ENCODE data around the gene COX20. TPM values are rescaled to one million over a fixed set of nuclear protein-coding genes. Genes with fewer than 3 reads are reported as not detected.

Gene COX20
- total and polyA plus RNA-seq, 10 of the 15 experiments (the other 5 are each of a cell fraction or from before 2014, with no cell fraction given): 22.8 to 112 (median 52.7) TPM

GRCh38 chr1:244862699-244863490, 27.4 kb downstream of the COX20 start (continued):
- TF ChIP-seq ZBTB33 (IDR thresholded peaks at IDR 0.05): no peak
- no peak for TF ChIP-seq WRNIP1 (IDR thresholded peaks at IDR 0.05; ENCODE audit: borderline replicate concordance, low read depth, low read length)
- no peak for TF ChIP-seq CBX5 (IDR thresholded peaks at IDR 0.05; ENCODE audit: low read depth)
- peak; percentile 63; the same call in 1 of the 2 replicates for TF ChIP-seq RB1 (IDR thresholded peaks at IDR 0.05; ENCODE audit: borderline replicate concordance)
- no peak for TF ChIP-seq SREBF1 (IDR thresholded peaks at IDR 0.05; ENCODE audit: low read length)
- no peak for TF ChIP-seq JUNB (IDR thresholded peaks at IDR 0.05)
- TF ChIP-seq RAD21 (IDR thresholded peaks at IDR 0.05; ENCODE audit: insufficient read depth, low read depth, low read length): no peak
- no peak for TF ChIP-seq ZNF217 (IDR thresholded peaks at IDR 0.05)
- no peak for TF ChIP-seq NFIC (IDR thresholded peaks at IDR 0.05; ENCODE audit: low read depth, low read length)
- peak; percentile 98 for TF ChIP-seq MXI1 (IDR thresholded peaks at IDR 0.05; ENCODE audit: low read depth, low read length)
- peak; percentile 64 for TF ChIP-seq CREM (IDR thresholded peaks at IDR 0.05; ENCODE audit: low read depth)
- TF ChIP-seq SIN3A (IDR thresholded peaks at IDR 0.05; ENCODE audit: low read depth, low read length): peak; percentile 74
- TF ChIP-seq MAX (IDR thresholded peaks at IDR 0.05; ENCODE audit: low read depth, low read length): peak; percentile 76
- TF ChIP-seq HDAC2 (IDR thresholded peaks at IDR 0.05): no peak
- no peak for TF ChIP-seq SRF (IDR thresholded peaks at IDR 0.05; ENCODE audit: low read depth in 2 of 2, low read length in 2 of 2)
- no peak for TF ChIP-seq SMAD1 (IDR thresholded peaks at IDR 0.05; ENCODE audit: low read depth, partially characterized antibody)
- TF ChIP-seq E2F4 (IDR thresholded peaks at IDR 0.05; ENCODE audit: low read depth, low read length): no peak
- TF ChIP-seq MTA2 (IDR thresholded peaks at IDR 0.05; ENCODE audit: low read depth): no peak
- peak; percentile 63; the same call in 1 of the 2 replicates for TF ChIP-seq TARDBP (IDR thresholded peaks at IDR 0.05; ENCODE audit: borderline replicate concordance)
- no peak for TF ChIP-seq ZBTB4 (CRISPR knock-in tag; IDR thresholded peaks at IDR 0.05)
- TF ChIP-seq HDAC6 (IDR thresholded peaks at IDR 0.05; ENCODE audit: unreplicated experiment): no peak
